GM12878 (cell line): ENCODE measurements around the gene EFCAB8. TPM values are rescaled to one million over a fixed set of nuclear protein-coding genes. Genes with fewer than 3 reads are reported as not detected.

Experiments used
- ATAC-seq: fragments of 200-7000 bp; cut with Tn5 transposase; 3 replicates; pipeline ENCODE4 v1.9.1; 2020; ENCODE audit warnings: mild to moderate bottlenecking, moderate library complexity
- BruUV-seq: library from RNA; stranded (reverse); fragments of 400-500 nt; replicated peaks from 2 replicates; lab custom pipeline; 2021; lab: Mats Ljungman, UMichigan
- CTCF ChIA-PET: fragments of 300-600 bp; sonication (Branson Sonifier 250); formaldehyde crosslinking; extraction: SDS; loops from one replicate; lab custom pipeline; 2021; ENCODE audit warnings: inconsistent platforms; lab: Yijun Ruan, JAX
- POLR2A ChIA-PET: fragments of 350-600 bp; formaldehyde crosslinking; extraction: SDS; loops from one replicate; lab custom pipeline; 2021; ENCODE audit warnings: inconsistent platforms; lab: Charles Lee
- RAD21 ChIA-PET: fragments of 300-600 bp; sonication (Branson Sonifier 250); formaldehyde crosslinking; loops from one replicate; lab custom pipeline; 2023; ENCODE audit warnings: antibody characterized with exemption; ENCODE audit not compliant: unreplicated experiment; lab: Charles Lee
- SMC1A ChIA-PET: fragments of 300-600 bp; sonication (Branson Sonifier 250); formaldehyde crosslinking; loops from one replicate; lab custom pipeline; 2023; ENCODE audit not compliant: unreplicated experiment, uncharacterized antibody; lab: Charles Lee
- DNase-seq: peaks from one replicate; pipeline ENCODE4 v3.0.0-alpha.2; 2011; ENCODE audit warnings: low read depth, low spot score
- FAIRE-seq: peaks from 3 replicates; lab custom pipeline; 2011; peaks lifted over from hg19 to GRCh38; lab: Jason Lieb, UNC
- H2AFZ ChIP-seq: 2 replicates; pipeline ENCODE4 v1.6.0; 2011; ENCODE audit warnings: low read depth, low read length, control low read depth; ENCODE audit not compliant: control insufficient read depth
- H3K27ac ChIP-seq: 2 replicates; pipeline ENCODE4 v1.5.1; 2011; ENCODE audit warnings: control low read depth; ENCODE audit not compliant: control insufficient read depth, insufficient read depth
- H3K27me3 ChIP-seq, 2 experiments: replicated peaks in 1 of 2; 2 replicates each; pipeline versions ENCODE4 v1.6.0 to v1.6.1; 2011; ENCODE audit warnings: low read length in 1 of 2; ENCODE audit not compliant: control insufficient read depth in 2 of 2, insufficient read depth in 2 of 2
- H3K36me3 ChIP-seq, 2 experiments: 2 replicates each; pipeline ENCODE4 v1.5.1; 2011; ENCODE audit warnings: low read length in 1 of 2; ENCODE audit not compliant: control insufficient read depth in 2 of 2, insufficient read depth in 2 of 2
- H3K4me1 ChIP-seq: 2 replicates; pipeline ENCODE4 v1.6.1; 2011; ENCODE audit warnings: mild to moderate bottlenecking, low read length, moderate library complexity, mixed read lengths; ENCODE audit not compliant: control insufficient read depth, insufficient read depth
- H3K4me2 ChIP-seq: 2 replicates; pipeline ENCODE4 v1.6.0; 2011; ENCODE audit warnings: control low read depth; ENCODE audit not compliant: control insufficient read depth, insufficient read depth
- H3K4me3 ChIP-seq: fragments of 200-600 bp; sonication (generic); 2 replicates; pipeline ENCODE4 v1.5.1; 2016
- H3K79me2 ChIP-seq: 2 replicates; pipeline ENCODE4 v1.6.0; 2011; ENCODE audit warnings: low read length; ENCODE audit not compliant: control insufficient read depth, insufficient read depth
- H3K9ac ChIP-seq: 2 replicates; pipeline ENCODE4 v1.8.0; 2011; ENCODE audit warnings: low read length, control low read depth, mixed read lengths; ENCODE audit not compliant: control insufficient read depth, insufficient read depth
- H3K9me3 ChIP-seq: replicated peaks from 3 replicates; pipeline ENCODE4 v1.5.1; 2011; ENCODE audit warnings: mild to moderate bottlenecking, low read length; ENCODE audit not compliant: control insufficient read depth, insufficient read depth
- H4K20me1 ChIP-seq: 2 replicates; pipeline ENCODE4 v1.6.0; 2011; ENCODE audit not compliant: control insufficient read depth, insufficient read depth
- EGR1 ChIP-seq, 2 experiments: IDR thresholded peaks; 1 replicate in 1 of 2; 2 replicates in 1 of 2; pipeline ENCODE4 v1.6.1; 2011 to 2012; ENCODE audit warnings: low read depth in 2 of 2, low read length in 2 of 2, borderline replicate concordance in 1 of 2, mild to moderate bottlenecking in 1 of 2, moderate library complexity in 1 of 2
- SMAD5 ChIP-seq: IDR thresholded peaks from 2 replicates; pipeline ENCODE4 v1.6.1; 2016; ENCODE audit warnings: antibody characterized with exemption, low read depth
- SREBF2 ChIP-seq: IDR thresholded peaks from 2 replicates; pipeline ENCODE4 v1.6.1; 2012; ENCODE audit warnings: mild to moderate bottlenecking, low read length
- WGBS: methylation state at CpG from one replicate; pipeline ENCODE4 v1.1.6; 2016; ENCODE audit warnings: low lambda C conversion rate; ENCODE audit not compliant: insufficient replicate concordance, insufficient coverage; ENCODE audit errors: missing lambda C conversion rate; 5-methylcytosine and 5-hydroxymethylcytosine counted together
- in situ Hi-C: fragments of 300-500 bp; cut with MboI; formaldehyde crosslinking; loops from 9 replicates; pipeline ENCODE4 v1.14.3; 2018; ENCODE audit warnings: mixed read lengths
- intact Hi-C: fragments of 100-400 bp; cut with micrococcal nuclease; formaldehyde crosslinking; loops from one replicate; pipeline ENCODE4 v1.14.2; 2022; ENCODE audit not compliant: unreplicated experiment
- polyA plus RNA-seq, 11 experiments: library from polyadenylated mRNA; depleted of rRNA in 4 of 11; unstranded in 6 of 11; stranded (reverse) in 5 of 11; fragments of >200 nt; fragmentation: Nextera tagmentation in 4 of 11; fragmentation: Illumina TruSeq in 1 of 11; extraction: Ambion mirVana in 4 of 11; extraction: Trizol in 1 of 11; gene quantifications; 1 replicate in 1 of 11; 2 replicates in 10 of 11; pipeline versions ENCODE4 v1.2.1 to v1.2.3, GENCODE V29; 2011 to 2016; ENCODE audit warnings: inconsistent platforms in 2 of 11, missing spikeins in 2 of 11, low read depth in 1 of 11
- total RNA-seq, 4 experiments: library from RNA; depleted of rRNA in 3 of 4; stranded (reverse); fragments of >200 nt in 3 of 4; fragmentation: Illumina TruSeq in 1 of 4; extraction: Trizol in 1 of 4; gene quantifications; 2 replicates each; pipeline versions ENCODE4 v1.2.1 to v1.2.3, GENCODE V29; 2013 to 2021
- TF ChIP-seq, protein P1 (sequence below): fragments of 450-650 bp; IDR thresholded peaks from 2 replicates; pipeline ENCODE4 v1.6.1; 2017; ENCODE audit warnings: borderline replicate concordance

The EFCAB8 gene
- total and polyA plus RNA-seq, 10 of the 15 experiments (the other 5 are each of a cell fraction or from before 2014, with no cell fraction given) = 0.04 to 0.18 (median 0.06) TPM; not detected in 4

DNA sequence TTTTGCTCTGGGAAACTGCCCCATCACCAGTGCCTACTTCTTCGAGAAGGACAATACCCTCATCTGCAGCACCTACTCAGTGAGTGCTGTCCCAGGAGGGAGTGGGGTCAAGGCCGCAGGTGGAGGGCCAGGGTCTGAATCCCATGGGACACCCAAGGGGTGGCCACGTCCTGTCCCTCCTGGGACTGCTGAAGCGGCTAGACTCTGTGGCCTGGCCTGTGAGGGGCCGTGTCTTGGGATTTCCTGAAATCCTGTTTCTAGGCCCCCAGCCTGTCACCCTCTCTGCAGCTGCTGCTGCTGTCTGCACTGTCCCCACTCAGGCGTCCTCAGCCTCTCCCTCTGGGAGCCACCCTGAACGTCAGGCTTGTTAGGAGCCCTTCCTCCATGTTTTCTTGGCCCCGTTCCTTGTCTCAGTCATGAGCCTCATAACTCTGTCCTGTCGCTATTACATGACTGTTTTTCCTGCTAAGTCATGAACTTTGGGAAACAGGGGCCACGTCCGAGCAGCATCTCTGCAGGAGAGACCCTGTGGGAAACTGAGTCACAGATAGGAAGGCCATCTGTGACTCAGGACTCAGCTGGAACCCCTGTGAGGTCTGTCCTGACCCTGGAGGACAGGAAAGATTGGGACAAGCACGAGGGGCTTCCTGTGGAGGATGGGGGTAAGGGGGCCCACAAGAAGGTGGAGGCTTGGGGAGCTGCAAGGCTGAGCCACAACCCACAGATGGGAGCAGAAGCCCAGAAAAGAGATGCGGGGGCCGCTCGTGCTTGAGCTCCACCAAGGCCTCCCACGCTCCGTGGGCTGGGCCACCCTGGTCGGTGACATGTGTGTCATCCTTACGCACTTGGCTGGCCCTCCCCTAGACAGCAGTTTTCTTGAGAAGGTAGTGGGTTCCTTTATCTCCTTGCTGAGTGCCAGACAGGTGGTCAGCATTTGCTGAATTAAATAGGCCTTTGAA, 49.9 kb downstream of the EFCAB8 start:
- no peak overlapping the region for H3K4me2 ChIP-seq
- H4K20me1 ChIP-seq = no peaks in the 10 kb centered on the region
- RAD21 ChIA-PET = no interaction called here
- TF ChIP-seq EGR1 (IDR thresholded peaks at IDR 0.05; ENCODE audit: borderline replicate concordance in 1 of 2, low read depth in 2 of 2, low read length in 2 of 2) = no peak
- TF ChIP-seq SREBF2 = no peak
- no peak for TF ChIP-seq SMAD5
- TF ChIP-seq, protein P1, sequence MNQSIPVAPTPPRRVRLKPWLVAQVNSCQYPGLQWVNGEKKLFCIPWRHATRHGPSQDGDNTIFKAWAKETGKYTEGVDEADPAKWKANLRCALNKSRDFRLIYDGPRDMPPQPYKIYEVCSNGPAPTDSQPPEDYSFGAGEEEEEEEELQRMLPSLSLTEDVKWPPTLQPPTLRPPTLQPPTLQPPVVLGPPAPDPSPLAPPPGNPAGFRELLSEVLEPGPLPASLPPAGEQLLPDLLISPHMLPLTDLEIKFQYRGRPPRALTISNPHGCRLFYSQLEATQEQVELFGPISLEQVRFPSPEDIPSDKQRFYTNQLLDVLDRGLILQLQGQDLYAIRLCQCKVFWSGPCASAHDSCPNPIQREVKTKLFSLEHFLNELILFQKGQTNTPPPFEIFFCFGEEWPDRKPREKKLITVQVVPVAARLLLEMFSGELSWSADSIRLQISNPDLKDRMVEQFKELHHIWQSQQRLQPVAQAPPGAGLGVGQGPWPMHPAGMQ = no peak
- TF ChIP-seq, all 136 proteins: peak for 0
- Histone ChIP-seq H3K27me3 (peaks cover 0 to 3% of the 10 kb centered on the region in 2 experiments; a peak in 2 of 4 replicates), H3K36me3 (no peaks in the 10 kb centered on the region), H3K9me3 (no peaks in the 10 kb centered on the region), H3K27ac (no peak overlapping the region), H3K9ac (no peak overlapping the region), H3K4me3 (no peak overlapping the region), H3K79me2 (no peaks in the 10 kb centered on the region), H2AFZ (no peak overlapping the region), H3K4me1 (no peaks in the 10 kb centered on the region)
- DNase-seq (no peak), ATAC-seq (no peak), FAIRE-seq (no peak)
- CTCF ChIA-PET = no interaction called here
- POLR2A ChIA-PET = no interaction called here
- in situ Hi-C loops (no loop called here), intact Hi-C loops (no loop called here)
- SMC1A ChIA-PET = no interaction called here
- 24% methylated on average over 18 of the region's 19 CpGs for WGBS
- BruUV-seq = no TSS peak
